GM18520 (cell line): ENCODE results near the gene WDR13.
A peak's percentile ranks its signal among the peaks of the same experiment; 100 is the strongest.
"Not testable (repeated sequence)": the region's sequence is repeated elsewhere in the genome, so short reads cannot be mapped to it uniquely, and the experiment has no call there.

Source experiments
- ATAC-seq: cut with Tn5 transposase; IDR thresholded peaks from one replicate; pipeline ENCODE4 v1.9.1; 2021; ENCODE audit not compliant: unreplicated experiment

WDR13 gene

GRCh38 chrX:48597353-48598264 lies at the start of gene WDR13:
TSS of gene WDR13 (plus strand) at chrX:48597492. CDS start at chrX:48597997, 505 bp downstream.
- ATAC-seq = peak; percentile 63

GRCh38 chrX:48548871-48549270 lies 48.4 kb upstream of the WDR13 start:
- ATAC-seq = no peak

GRCh38 chrX:48555731-48556325 lies 41.5 kb upstream of the WDR13 start:
- ATAC-seq = not testable (repeated sequence)

- ATAC-seq = no peak
Observed at GRCh38 chrX:48558271-48558670, 39.0 kb upstream of the WDR13 start.

GRCh38 chrX:48559636-48560035 lies 37.7 kb upstream of the WDR13 start:
- ATAC-seq = no peak

GRCh38 chrX:48560056-48560455 lies 37.2 kb upstream of the WDR13 start:
- no peak for ATAC-seq

GRCh38 chrX:48560681-48561080 lies 36.6 kb upstream of the WDR13 start:
- no peak for ATAC-seq

- ATAC-seq = peak; percentile 39
Observed at GRCh38 chrX:48569958-48570357, 27.3 kb upstream of the WDR13 start.

GRCh38 chrX:48573690-48574269 lies 23.5 kb upstream of the WDR13 start:
- no peak for ATAC-seq

- peak; percentile 75 for ATAC-seq
Observed at GRCh38 chrX:48574270-48575266, 22.7 kb upstream of the WDR13 start, which contains the start of gene RBM3. TSS of gene RBM3 (plus strand) at chrX:48574484. CDS start at chrX:48575181, 697 bp downstream.

GRCh38 chrX:48575642-48576041 lies 21.6 kb upstream of the WDR13 start:
- ATAC-seq = no peak

GRCh38 chrX:48576108-48576507 lies 21.2 kb upstream of the WDR13 start:
- no peak for ATAC-seq

- ATAC-seq = no peak
Observed at GRCh38 chrX:48578661-48579128, 18.6 kb upstream of the WDR13 start.

- ATAC-seq = no peak
Observed at GRCh38 chrX:48579259-48579658, 18.0 kb upstream of the WDR13 start.

- no peak for ATAC-seq
Observed at GRCh38 chrX:48580662-48581061, 16.6 kb upstream of the WDR13 start.

GRCh38 chrX:48584698-48585097 lies 12.6 kb upstream of the WDR13 start:
- ATAC-seq = no peak

- ATAC-seq = no peak
Observed at GRCh38 chrX:48589482-48590162, 7.7 kb upstream of the WDR13 start.

GRCh38 chrX:48590203-48591103 lies 6.8 kb upstream of the WDR13 start:
- ATAC-seq = no peak

- no peak for ATAC-seq
Observed at GRCh38 chrX:48591255-48591791, 6.0 kb upstream of the WDR13 start.
